Mesenchymal stem cell (in vitro differentiated cells and primary cell): ENCODE data around the gene SCLY.

Experiments
- DNase-seq: peaks from one replicate; pipeline ENCODE4 v3.0.0-alpha.2; 2013
- H2AFZ ChIP-seq: one replicate; pipeline ENCODE4 v1.6.1; 2013; ENCODE audit warnings: low read depth, mild to moderate bottlenecking, control low read depth, inconsistent platforms, low read length, moderate library complexity
- H2AK5ac ChIP-seq: 2 replicates; pipeline ENCODE4 v1.6.1; 2013; ENCODE audit warnings: low read length, moderate library complexity, mild to moderate bottlenecking, inconsistent platforms; ENCODE audit not compliant: severe bottlenecking
- H2BK120ac ChIP-seq: one replicate; pipeline ENCODE4 v1.6.1; 2013; ENCODE audit warnings: low read depth, mild to moderate bottlenecking, inconsistent platforms, low read length, moderate library complexity
- H2BK12ac ChIP-seq, 2 experiments: one replicate each; pipeline ENCODE4 v1.6.1; 2013; ENCODE audit warnings: inconsistent platforms in 2 of 2, low read length in 2 of 2, mild to moderate bottlenecking in 2 of 2, moderate library complexity in 2 of 2, control low read depth in 1 of 2
- H2BK15ac ChIP-seq: one replicate; pipeline ENCODE4 v1.6.1; 2013; ENCODE audit warnings: mild to moderate bottlenecking, low read depth, inconsistent platforms; ENCODE audit not compliant: poor library complexity, severe bottlenecking
- H2BK5ac ChIP-seq: 2 replicates; pipeline ENCODE4 v1.6.1; 2013; ENCODE audit warnings: low read depth, mild to moderate bottlenecking, low read length, control low read depth, inconsistent platforms; ENCODE audit not compliant: poor library complexity, severe bottlenecking
- H3K14ac ChIP-seq, 2 experiments: one replicate each; pipeline ENCODE4 v1.6.1; 2013; ENCODE audit warnings: inconsistent platforms in 2 of 2, low read length in 2 of 2, control low read depth in 1 of 2, mild to moderate bottlenecking in 1 of 2, moderate library complexity in 1 of 2
- H3K18ac ChIP-seq, 2 experiments: one replicate each; pipeline ENCODE4 v1.6.1; 2013; ENCODE audit warnings: inconsistent platforms in 2 of 2, low read length in 2 of 2, control low read depth in 1 of 2, low read depth in 1 of 2, mild to moderate bottlenecking in 1 of 2
- H3K23ac ChIP-seq, 2 experiments: one replicate each; pipeline ENCODE4 v1.6.1; 2013; ENCODE audit warnings: inconsistent platforms in 2 of 2, low read length in 2 of 2, mild to moderate bottlenecking in 2 of 2, moderate library complexity in 2 of 2, control low read depth in 1 of 2
- H3K27ac ChIP-seq: 2 replicates; pipeline ENCODE4 v1.5.1; 2013; ENCODE audit warnings: mild to moderate bottlenecking, moderate library complexity, low read length, control low read depth, inconsistent platforms; ENCODE audit not compliant: poor library complexity, severe bottlenecking
- H3K27me3 ChIP-seq, 2 experiments: 2 replicates each; pipeline versions ENCODE4 v1.6.1 to v1.7.0; 2013; ENCODE audit warnings: low read length in 2 of 2, mild to moderate bottlenecking in 2 of 2, moderate library complexity in 2 of 2, control low read depth in 1 of 2, inconsistent platforms in 1 of 2; ENCODE audit not compliant: control insufficient read depth in 1 of 2, insufficient read depth in 1 of 2
- H3K36me3 ChIP-seq, 2 experiments: 2 replicates each; pipeline versions ENCODE4 v1.6.1 to v1.7.0; 2013; ENCODE audit warnings: low read length in 2 of 2, control low read depth in 1 of 2, inconsistent platforms in 1 of 2, low read depth in 1 of 2, mild to moderate bottlenecking in 1 of 2; ENCODE audit not compliant: insufficient read depth in 2 of 2, control insufficient read depth in 1 of 2
- H3K4ac ChIP-seq, 2 experiments: one replicate each; pipeline ENCODE4 v1.6.1; 2013; ENCODE audit warnings: inconsistent platforms in 2 of 2, low read length in 2 of 2, mild to moderate bottlenecking in 2 of 2, moderate library complexity in 2 of 2, control low read depth in 1 of 2, low read depth in 1 of 2
- H3K4me1 ChIP-seq: 2 replicates; pipeline ENCODE4 v1.6.1; 2013; ENCODE audit warnings: low read depth, low read length, control low read depth; ENCODE audit not compliant: control insufficient read depth, insufficient read depth
- H3K4me2 ChIP-seq: 2 replicates; pipeline ENCODE4 v1.6.1; 2013; ENCODE audit warnings: low read length, mild to moderate bottlenecking, inconsistent platforms; ENCODE audit not compliant: poor library complexity, severe bottlenecking
- H3K4me3 ChIP-seq, 2 experiments: 2 replicates each; pipeline versions ENCODE4 v1.5.1 to v1.7.0; 2013; ENCODE audit warnings: low read length in 2 of 2, mild to moderate bottlenecking in 2 of 2, control low read depth in 1 of 2, low read depth in 1 of 2; ENCODE audit not compliant: insufficient read depth in 1 of 2
- H3K79me1 ChIP-seq: replicated peaks from 2 replicates; pipeline ENCODE4 v1.6.1; 2013; ENCODE audit warnings: mild to moderate bottlenecking, control low read depth, low read length, inconsistent platforms; ENCODE audit not compliant: poor library complexity, severe bottlenecking
- H3K9ac ChIP-seq: 2 replicates; pipeline ENCODE4 v1.7.0; 2013; ENCODE audit warnings: mild to moderate bottlenecking, low read length, moderate library complexity
- H3K9me3 ChIP-seq: 2 replicates; pipeline ENCODE4 v1.7.0; 2013; ENCODE audit warnings: mild to moderate bottlenecking, low read length; ENCODE audit not compliant: control insufficient read depth
- H4K8ac ChIP-seq: one replicate; pipeline ENCODE4 v1.6.1; 2013; ENCODE audit warnings: inconsistent platforms, mild to moderate bottlenecking, low read length, moderate library complexity
- H4K91ac ChIP-seq: one replicate; pipeline ENCODE4 v1.6.1; 2013; ENCODE audit warnings: mild to moderate bottlenecking, low read length, inconsistent platforms
- WGBS: methylation state at CpG from one replicate; pipeline ENCODE4 v1.1.7; 2013; ENCODE audit warnings: mixed read lengths; 5-methylcytosine and 5-hydroxymethylcytosine counted together

Gene SCLY

GRCh38 chr2:238098901-238099713, 38.3 kb downstream of the SCLY start:
- Histone ChIP-seq H3K14ac (no peak overlapping the region), H2BK5ac (no peak overlapping the region), H3K27me3 (peaks cover under 1 to 7% of the 10 kb centered on the region in 2 experiments), H4K8ac (no peak overlapping the region), H3K79me1 (no peaks in the 10 kb centered on the region), H3K9ac (no peak overlapping the region), H3K27ac (peak overlapping the region; percentile 85), H3K36me3 (peaks cover 4 to 12% of the 10 kb centered on the region in 2 experiments), H4K91ac (no peak overlapping the region), H3K4ac (no peak overlapping the region), H2AFZ (no peak overlapping the region), H3K4me2 (peak overlapping the region; percentile 55), H3K4me1 (peaks cover 45% of the 10 kb centered on the region), H3K23ac (no peak overlapping the region), H2BK15ac (no peak overlapping the region), H3K9me3 (no peaks in the 10 kb centered on the region), H2BK12ac (no peak overlapping the region), H2BK120ac (no peak overlapping the region), H3K18ac (no peak overlapping the region), H3K4me3 (no peak overlapping the region), H2AK5ac (no peak overlapping the region)
- WGBS: 91% methylated on average over 17 of the region's 17 CpGs
- DNase-seq: no peak

DNA sequence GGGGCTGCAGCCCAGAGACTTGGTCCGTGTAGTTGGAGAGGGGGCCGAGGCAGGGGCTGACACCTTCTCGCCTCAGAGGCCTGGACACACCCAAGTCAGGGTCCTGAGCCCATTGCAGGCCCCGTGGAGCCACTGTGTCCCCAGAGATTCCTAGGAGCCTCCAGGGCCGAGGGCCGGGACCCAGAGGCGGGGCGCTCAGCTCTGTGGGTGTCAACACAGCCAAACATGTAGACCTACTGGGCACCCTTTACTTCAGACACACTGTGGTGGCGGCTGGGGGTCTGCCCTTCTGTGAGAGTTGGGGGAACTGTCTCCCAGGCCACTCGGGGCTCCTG, 38.9 kb downstream of the SCLY start:
- WGBS: 95% methylated on average over 10 of the region's 10 CpGs

DNA sequence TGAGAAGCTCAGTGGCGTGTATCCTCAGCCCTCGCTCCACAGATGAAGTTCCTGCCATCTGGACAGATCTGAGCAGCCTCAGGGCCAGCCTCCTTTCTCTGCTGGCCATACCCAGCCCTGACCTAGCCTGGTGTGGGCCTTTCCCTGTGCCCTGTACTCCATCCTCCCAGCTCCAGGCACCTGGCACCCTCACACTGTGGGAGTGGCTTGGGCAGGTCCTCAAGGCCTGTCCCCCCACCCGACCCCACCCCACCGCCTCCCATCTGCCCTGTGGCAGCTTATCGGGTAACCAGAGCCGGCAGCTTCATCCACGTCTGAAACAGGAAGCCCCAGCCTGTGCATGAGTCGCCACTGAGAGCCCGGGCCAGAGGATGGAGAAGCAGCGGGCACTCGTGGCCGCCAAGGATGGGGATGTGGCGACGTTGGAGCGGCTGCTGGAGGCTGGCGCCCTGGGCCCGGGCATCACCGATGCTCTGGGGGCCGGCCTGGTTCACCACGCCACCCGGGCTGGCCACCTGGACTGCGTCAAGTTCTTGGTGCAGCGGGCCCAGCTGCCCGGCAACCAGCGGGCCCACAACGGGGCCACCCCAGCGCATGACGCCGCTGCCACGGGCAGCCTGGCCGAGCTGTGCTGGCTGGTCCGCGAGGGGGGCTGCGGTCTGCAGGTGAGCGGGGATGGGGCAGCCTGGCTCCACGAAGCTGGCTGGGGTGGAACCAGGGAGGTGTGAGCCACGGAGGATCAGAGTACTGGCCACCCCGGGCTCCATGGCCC, 39.4 kb downstream of the SCLY start, which contains the start of gene ESPNL:
ESPNL (plus strand) TSS at position 292 of the 772 bp plus-strand sequence; CDS start at position 372, 80 bp downstream.
- peak within 1 kb of the TSS; percentile 20 for H3K4me2 ChIP-seq
- 86% methylated on average over 38 of the region's 38 CpGs for WGBS

More for the DNA sequence above, 38.9 kb downstream of the SCLY start:
- no peak overlapping the region for H3K9ac ChIP-seq
- no peak overlapping the region for H3K18ac ChIP-seq
- H3K4ac ChIP-seq: no peak overlapping the region
- H2BK15ac ChIP-seq: no peak overlapping the region
- H2BK120ac ChIP-seq: no peak overlapping the region
- no peak overlapping the region for H3K27ac ChIP-seq
- H3K9me3 ChIP-seq: no peaks in the 10 kb centered on the region
- H3K4me1 ChIP-seq: peaks cover 45% of the 10 kb centered on the region
- H3K4me3 ChIP-seq: no peak overlapping the region
- H3K23ac ChIP-seq: no peak overlapping the region
- H2BK12ac ChIP-seq: no peak overlapping the region
- no peaks in the 10 kb centered on the region for H3K79me1 ChIP-seq
- peak overlapping the region; percentile 20 for H3K4me2 ChIP-seq
- no peak for DNase-seq
- H3K27me3 ChIP-seq: peaks cover 6 to 9% of the 10 kb centered on the region in 2 experiments
- H2AK5ac ChIP-seq: no peak overlapping the region
- no peak overlapping the region for H4K8ac ChIP-seq
- no peak overlapping the region for H3K14ac ChIP-seq
- H2AFZ ChIP-seq: no peak overlapping the region
- peaks cover 4 to 8% of the 10 kb centered on the region in 2 experiments for H3K36me3 ChIP-seq
- no peak overlapping the region for H2BK5ac ChIP-seq
- H4K91ac ChIP-seq: no peak overlapping the region

More for the DNA sequence above, 39.4 kb downstream of the SCLY start, which contains the start of gene ESPNL:
- H2AK5ac ChIP-seq: no peak within 1 kb of the TSS
- no peak within 1 kb of the TSS for H2BK5ac ChIP-seq
- no peak within 1 kb of the TSS for H2AFZ ChIP-seq
- H2BK120ac ChIP-seq: no peak within 1 kb of the TSS
- peaks cover 45% of the 10 kb centered on the region for H3K4me1 ChIP-seq
- H4K8ac ChIP-seq: no peak within 1 kb of the TSS
- no peak within 1 kb of the TSS for H2BK15ac ChIP-seq
- H2BK12ac ChIP-seq: no peak within 1 kb of the TSS
- no peaks in the 10 kb centered on the region for H3K79me1 ChIP-seq
- no peak within 1 kb of the TSS for H3K9ac ChIP-seq
- H3K23ac ChIP-seq: no peak within 1 kb of the TSS
- no peak within 1 kb of the TSS for H3K27ac ChIP-seq
- peaks cover 2 to 8% of the 10 kb centered on the region in 2 experiments for H3K36me3 ChIP-seq
- H3K27me3 ChIP-seq: peaks cover 6 to 11% of the 10 kb centered on the region in 2 experiments
- no peak within 1 kb of the TSS for H3K18ac ChIP-seq
- no peak within 1 kb of the TSS for H3K4me3 ChIP-seq
- H3K14ac ChIP-seq: no peak within 1 kb of the TSS
- H3K9me3 ChIP-seq: no peaks in the 10 kb centered on the region
- no peak for DNase-seq
- no peak within 1 kb of the TSS for H4K91ac ChIP-seq
- no peak within 1 kb of the TSS for H3K4ac ChIP-seq
